HEK293T (cell line): ENCODE measurements around the gene SLC39A8.
A peak's percentile ranks its signal among the peaks of the same experiment; 100 is the strongest.

Source experiments
- CTCF ChIA-PET: fragments of 350-600 bp; formaldehyde crosslinking; extraction: SDS; loops from one replicate; lab custom pipeline; 2021; ENCODE audit warnings: antibody characterized with exemption, inconsistent platforms; lab: Yijun Ruan, JAX
- POLR2A ChIA-PET: fragments of 350-600 bp; formaldehyde crosslinking; extraction: SDS; loops from one replicate; lab custom pipeline; 2020; ENCODE audit warnings: antibody characterized with exemption, inconsistent platforms; lab: Yijun Ruan, JAX
- DNase-seq: peaks from one replicate; pipeline ENCODE4 v3.0.0; 2012; ENCODE audit warnings: mixed read lengths; ENCODE audit errors: extremely low spot score
- ARNT ChIP-seq: fragments of 450-650 bp; IDR thresholded peaks from 2 replicates; pipeline ENCODE4 v1.6.1; 2017; ENCODE audit warnings: mild to moderate bottlenecking
- BHLHE40 ChIP-seq: fragments of 450-650 bp; IDR thresholded peaks from 2 replicates; pipeline ENCODE4 v1.6.1; 2016; ENCODE audit warnings: mild to moderate bottlenecking, moderate library complexity, borderline replicate concordance
- CTBP1 ChIP-seq: fragments of 450-650 bp; IDR thresholded peaks from 2 replicates; pipeline ENCODE4 v1.6.1; 2016; ENCODE audit warnings: borderline replicate concordance
- ELF4 ChIP-seq: fragments of 450-650 bp; IDR thresholded peaks from 2 replicates; pipeline ENCODE4 v1.6.1; 2017; ENCODE audit warnings: antibody characterized with exemption
- FOXA1 ChIP-seq: fragments of 450-650 bp; IDR thresholded peaks from 2 replicates; pipeline ENCODE4 v1.6.1; 2016; ENCODE audit warnings: mild to moderate bottlenecking
- FOXK2 ChIP-seq: fragments of 450-650 bp; IDR thresholded peaks from 2 replicates; pipeline ENCODE4 v1.6.1; 2016; ENCODE audit warnings: mild to moderate bottlenecking
- FOXM1 ChIP-seq: fragments of 450-650 bp; IDR thresholded peaks from 2 replicates; pipeline ENCODE4 v1.6.1; 2017; ENCODE audit warnings: mild to moderate bottlenecking, borderline replicate concordance
- HDGF ChIP-seq: fragments of 450-650 bp; IDR thresholded peaks from 2 replicates; pipeline ENCODE4 v1.6.1; 2017; ENCODE audit warnings: antibody characterized with exemption, borderline replicate concordance
- L3MBTL2 ChIP-seq: fragments of 450-650 bp; conservative IDR thresholded peaks from 2 replicates; pipeline ENCODE4 v1.6.1; 2016; ENCODE audit warnings: mild to moderate bottlenecking
- LEF1 ChIP-seq: fragments of 450-650 bp; IDR thresholded peaks from 2 replicates; pipeline ENCODE4 v1.6.1; 2017; ENCODE audit warnings: mild to moderate bottlenecking, borderline replicate concordance
- NFRKB ChIP-seq: fragments of 450-650 bp; IDR thresholded peaks from 2 replicates; pipeline ENCODE4 v1.6.1; 2016; ENCODE audit warnings: mild to moderate bottlenecking, moderate library complexity
- PKNOX1 ChIP-seq: fragments of 450-650 bp; IDR thresholded peaks from 2 replicates; pipeline ENCODE4 v1.6.1; 2016
- SP1 ChIP-seq: fragments of 450-650 bp; IDR thresholded peaks from 2 replicates; pipeline ENCODE4 v1.6.1; 2017
- SUZ12 ChIP-seq: fragments of 450-650 bp; IDR thresholded peaks from 2 replicates; pipeline ENCODE4 v1.6.1; 2016; ENCODE audit warnings: mild to moderate bottlenecking
- TARDBP ChIP-seq: fragments of 450-650 bp; IDR thresholded peaks from 2 replicates; pipeline ENCODE4 v1.6.1; 2016
- ZNF384 ChIP-seq: fragments of 450-650 bp; IDR thresholded peaks from 2 replicates; pipeline ENCODE4 v1.6.1; 2016

The SLC39A8 gene

GRCh38 chr4:102352781-102353180 is 7.5 kb upstream of the SLC39A8 start:
- DNase-seq = no peak
- POLR2A ChIA-PET = interaction anchor here (0.5 to 1.1 kb wide), 2 partner anchors 149 to 359 kb away, joined by 3 read pairs; no protein-coding TSS in a partner anchor
- TF ChIP-seq CTBP1 (no peak), ELF4 (no peak), FOXK2 (no peak), TARDBP (no peak), ZNF384 (no peak), HDGF (no peak)
- CTCF ChIA-PET = no interaction called here

GRCh38 chr4:102350634-102351033 is 5.4 kb upstream of the SLC39A8 start:
- DNase-seq = no peak
- TF ChIP-seq HDGF = no peak
- no peak for TF ChIP-seq ZNF384
- no peak for TF ChIP-seq BHLHE40
- no peak for TF ChIP-seq TARDBP
- no peak for TF ChIP-seq NFRKB
- TF ChIP-seq CTBP1 = no peak
- no peak for TF ChIP-seq L3MBTL2
- TF ChIP-seq SUZ12 = no peak
- no peak for TF ChIP-seq PKNOX1
- TF ChIP-seq ELF4 = no peak
- TF ChIP-seq FOXM1 = no peak
- CTCF ChIA-PET = no interaction called here
- POLR2A ChIA-PET = no interaction called here

- no peak for DNase-seq
- CTCF ChIA-PET = no interaction called here
- POLR2A ChIA-PET = no interaction called here
- TF ChIP-seq FOXA1 = no peak
- no peak for TF ChIP-seq L3MBTL2
- TF ChIP-seq CTBP1 = no peak
- TF ChIP-seq FOXM1 = no peak
- no peak for TF ChIP-seq PKNOX1
- TF ChIP-seq SUZ12 = no peak
- no peak for TF ChIP-seq NFRKB
- no peak for TF ChIP-seq SP1
- no peak for TF ChIP-seq HDGF
Measured at GRCh38 chr4:102348701-102349100, 3.4 kb upstream of the SLC39A8 start.

- DNase-seq = no peak
- POLR2A ChIA-PET = interaction anchor here (1.8 kb wide), 1 partner anchor 85 kb away, joined by 7 read pairs; no protein-coding TSS in a partner anchor
- TF ChIP-seq FOXM1 (no peak), FOXK2 (no peak), FOXA1 (no peak), TARDBP (no peak), NFRKB (no peak), SP1 (no peak), PKNOX1 (no peak), LEF1 (no peak), HDGF (no peak), CTBP1 (no peak), ZNF384 (no peak), ELF4 (no peak), ARNT (no peak), L3MBTL2 (no peak), BHLHE40 (no peak), SUZ12 (no peak)
- CTCF ChIA-PET = no interaction called here
Measured at GRCh38 chr4:102345795-102346100, 466 bp upstream of the SLC39A8 start.

- DNase-seq = peak; percentile 65
- ChIA-PET CTCF (interaction anchor here (1.3 kb wide), 1 partner anchor 86 kb away, joined by 3 read pairs; no protein-coding TSS in a partner anchor), POLR2A (interaction anchor here (0.8 to 1.8 kb wide), 2 partner anchors 86 to 697 kb away, joined by 3 to 7 read pairs; no protein-coding TSS in a partner anchor)
- no peak for TF ChIP-seq CTBP1
- no peak for TF ChIP-seq PKNOX1
- no peak for TF ChIP-seq HDGF
- peak; percentile 86 for TF ChIP-seq L3MBTL2
- no peak for TF ChIP-seq ZNF384
- no peak for TF ChIP-seq SP1
Measured at GRCh38 chr4:102344520-102344953, 745 bp downstream of the SLC39A8 start.

- ChIA-PET CTCF (interaction anchor here (1.3 kb wide), 1 partner anchor 87 kb away, joined by 3 read pairs; no protein-coding TSS in a partner anchor), POLR2A (interaction anchor here (1.8 kb wide), 1 partner anchor 87 kb away, joined by 7 read pairs; no protein-coding TSS in a partner anchor)
- no peak for DNase-seq
- TF ChIP-seq PKNOX1 (no peak), CTBP1 (no peak), TARDBP (no peak), L3MBTL2 (no peak), LEF1 (no peak), SUZ12 (no peak), NFRKB (no peak)
Measured at GRCh38 chr4:102343964-102344519, 1.2 kb downstream of the SLC39A8 start.
